ENCODE results near the gene KLHL33. TPM values are rescaled to one million over a fixed set of nuclear protein-coding genes. Genes with fewer than 3 reads are reported as not detected.
A peak's percentile ranks its signal among the peaks of the same experiment; 100 is the strongest.

Gene KLHL33
- polyA plus RNA-seq, 3 donors: 0.04 TPM; not detected in 2

GRCh38 chr14:20416223-20416622, 19.7 kb downstream of the KLHL33 start:
- Histone ChIP-seq H4K20me1 (ENCODE audit: insufficient read depth, low read length) (peaks cover 16% of the 10 kb centered on the region), H3K4me1 (ENCODE audit: control insufficient read depth in 1 of 2, insufficient read depth in 2 of 2, low read length in 2 of 2) (peaks cover 39 to 44% of the 10 kb centered on the region in 2 donors), H3K4me3 (replicated peaks in 1 of 3; ENCODE audit: low read depth in 2 of 3, low read length in 3 of 3) (no peak overlapping the region), H3K36me3 (replicated peaks in 1 of 2; ENCODE audit: control insufficient read depth in 1 of 2, insufficient read depth in 2 of 2, low read length in 2 of 2) (no peaks in the 10 kb centered on the region), H3K27ac (ENCODE audit: low read depth in 1 of 2, low read length in 2 of 2) (peak overlapping the region in 1 of 2 donors; percentile 72), H3K27me3 (ENCODE audit: control insufficient read depth in 2 of 2, insufficient read depth in 2 of 2, low read length in 2 of 2) (no peaks in the 10 kb centered on the region), H2AFZ (ENCODE audit: insufficient read depth, low read depth, low read length, poor library complexity, severe bottlenecking) (peak overlapping the region; percentile 77), H3K79me2 (ENCODE audit: insufficient read depth, low read length) (peaks cover 32% of the 10 kb centered on the region), H3K9ac (ENCODE audit: insufficient read depth, low read length, poor library complexity, severe bottlenecking) (no peak overlapping the region), H3K9me3 (replicated peaks in 1 of 2; ENCODE audit: control insufficient read depth in 1 of 2, insufficient read depth in 1 of 2, low read length in 2 of 2) (no peaks in the 10 kb centered on the region), H3K4me2 (replicated peaks; ENCODE audit: extremely low read depth, low read length, poor library complexity, severe bottlenecking) (peak overlapping the region; percentile 20)
- intact Hi-C loops (cut with micrococcal nuclease): loop anchor here (5.0 to 10.0 kb wide), 3 partner anchors 36 to 196 kb away; partner anchors contain the start of genes OSGEP (in 1 of the 2), PIP4P1 (in 1 of the 2) and PNP (in 1 of the 2)
- TF ChIP-seq CTCF (IDR thresholded peaks at IDR 0.05): no peak
- Mint-ChIP-seq H3K36me3 (no peaks in the 10 kb centered on the region), H3K9me3 (no peaks in the 10 kb centered on the region), H3K4me3 (no peak overlapping the region), H3K4me1 (peaks cover 46% of the 10 kb centered on the region), H3K27ac (peak overlapping the region; percentile 19 to 89 (median 77)), H3K27me3 (ENCODE audit: low read depth in 3 of 3) (no peaks in the 10 kb centered on the region)
- DNase-seq: no peak
- WGBS (ENCODE audit: insufficient coverage): no CpG with 5 or more reads among the region's 2 CpGs

GRCh38 chr14:20415782-20416206, 20.2 kb downstream of the KLHL33 start:
- Mint-ChIP-seq H3K27ac (peak overlapping the region; percentile 19 to 89 (median 77)), H3K27me3 (ENCODE audit: low read depth in 3 of 3) (peaks cover 0 to 1% (median 0%) of the 10 kb centered on the region in 3 donors), H3K4me1 (peaks cover 50% of the 10 kb centered on the region), H3K9me3 (no peaks in the 10 kb centered on the region), H3K4me3 (peak overlapping the region in 1 of 2 donors; percentile 70), H3K36me3 (no peaks in the 10 kb centered on the region)
- peaks cover 37% of the 10 kb centered on the region for H3K79me2 ChIP-seq (ENCODE audit: insufficient read depth, low read length)
- peak; percentile 56 to 76 (median 68) for DNase-seq
- H3K36me3 ChIP-seq (replicated peaks in 1 of 2; ENCODE audit: control insufficient read depth in 1 of 2, insufficient read depth in 2 of 2, low read length in 2 of 2): no peaks in the 10 kb centered on the region
- peak overlapping the region; percentile 77 for H2AFZ ChIP-seq (ENCODE audit: insufficient read depth, low read depth, low read length, poor library complexity, severe bottlenecking)
- no peaks in the 10 kb centered on the region for H3K9me3 ChIP-seq (replicated peaks in 1 of 2; ENCODE audit: control insufficient read depth in 1 of 2, insufficient read depth in 1 of 2, low read length in 2 of 2)
- H3K4me1 ChIP-seq (ENCODE audit: control insufficient read depth in 1 of 2, insufficient read depth in 2 of 2, low read length in 2 of 2): peaks cover 39 to 45% of the 10 kb centered on the region in 2 donors
- WGBS (ENCODE audit: insufficient coverage): no CpG with 5 or more reads among the region's 3 CpGs
- intact Hi-C loops (cut with micrococcal nuclease): loop anchor here (5.0 to 10.0 kb wide), 3 partner anchors 37 to 197 kb away; partner anchors contain the start of genes OSGEP (in 1 of the 2), PIP4P1 (in 1 of the 2) and PNP (in 1 of the 2)
- peak overlapping the region in 1 of 2 donors; percentile 72 for H3K27ac ChIP-seq (ENCODE audit: low read depth in 1 of 2, low read length in 2 of 2)
- TF ChIP-seq CTCF (IDR thresholded peaks at IDR 0.05): peak; percentile 74
- peak overlapping the region; percentile 20 for H3K4me2 ChIP-seq (replicated peaks; ENCODE audit: extremely low read depth, low read length, poor library complexity, severe bottlenecking)
- H3K27me3 ChIP-seq (ENCODE audit: control insufficient read depth in 2 of 2, insufficient read depth in 2 of 2, low read length in 2 of 2): no peaks in the 10 kb centered on the region
- no peak overlapping the region for H3K4me3 ChIP-seq (replicated peaks in 1 of 3; ENCODE audit: low read depth in 2 of 3, low read length in 3 of 3)
- no peak overlapping the region for H3K9ac ChIP-seq (ENCODE audit: insufficient read depth, low read length, poor library complexity, severe bottlenecking)
- peaks cover 20% of the 10 kb centered on the region for H4K20me1 ChIP-seq (ENCODE audit: insufficient read depth, low read length)
